HepG2 (cell line): ENCODE data around the gene NHLRC3.

Experiments used
- CBFB ChIP-seq: sonication (generic); formaldehyde crosslinking; IDR thresholded peaks from 2 replicates; pipeline ENCODE4 v1.4.0; 2020; ENCODE audit warnings: missing genetic modification reagents
- ETV6 ChIP-seq: sonication (generic); formaldehyde crosslinking; conservative IDR thresholded peaks from 2 replicates; pipeline ENCODE4 v1.4.0; 2020; ENCODE audit warnings: missing genetic modification reagents
- FOXP1 ChIP-seq, 2 experiments: fragments of 450-650 bp in 1 of 2; IDR thresholded peaks; 2 replicates each; pipeline ENCODE4 v1.6.1; 2017 to 2018; ENCODE audit warnings: antibody characterized with exemption in 1 of 2
- JUND ChIP-seq: sonication (generic); formaldehyde crosslinking; IDR thresholded peaks from 2 replicates; pipeline ENCODE4 v1.8.0; 2022; ENCODE audit warnings: mild to moderate bottlenecking, missing genetic modification reagents
- MEIS1 ChIP-seq: sonication (generic); formaldehyde crosslinking; IDR thresholded peaks from 2 replicates; pipeline ENCODE4 v1.9.0; 2021; ENCODE audit warnings: mild to moderate bottlenecking, missing genetic modification reagents, moderate library complexity, borderline replicate concordance
- SAP130 ChIP-seq: IDR thresholded peaks from 2 replicates; pipeline ENCODE4 v1.6.1; 2016; ENCODE audit warnings: low read depth
- SUZ12 ChIP-seq: fragments of 150-350 bp; IDR thresholded peaks from 2 replicates; pipeline ENCODE4 v1.6.1; 2014; ENCODE audit warnings: low read depth, low read length
- TF ChIP-seq, protein P1 (sequence below): sonication (generic); formaldehyde crosslinking; IDR thresholded peaks from 2 replicates; pipeline ENCODE4 v1.8.0; 2022; ENCODE audit warnings: missing genetic modification reagents, mild to moderate bottlenecking, borderline replicate concordance
- TF ChIP-seq, protein P2 (sequence below): sonication (generic); formaldehyde crosslinking; IDR thresholded peaks from 2 replicates; pipeline ENCODE4 v1.5.0; 2020; ENCODE audit warnings: mild to moderate bottlenecking, missing genetic modification reagents, moderate library complexity

DNA sequence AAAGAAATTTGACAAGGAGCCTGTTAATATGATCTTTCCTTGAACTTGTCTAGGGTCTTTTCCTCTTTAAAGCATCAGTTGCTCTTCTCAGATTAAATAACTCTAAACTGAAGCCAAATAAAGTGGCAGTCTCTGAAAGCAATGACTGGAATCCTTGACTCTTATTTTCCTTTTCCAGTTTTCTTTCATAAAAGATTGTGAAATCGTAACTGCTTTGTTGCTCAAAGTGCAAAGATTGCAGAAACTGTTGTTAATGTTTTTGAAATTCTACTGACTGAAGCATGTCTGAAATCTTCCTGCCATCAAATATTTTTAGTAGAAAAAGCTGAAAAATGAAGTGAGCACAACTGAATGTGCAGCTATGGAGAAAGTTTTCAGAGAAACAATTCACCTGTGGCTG lies 1.9 kb downstream of the NHLRC3 start:
- TF ChIP-seq JUND (CRISPR knock-in tag), result no peak
- TF ChIP-seq ETV6 (CRISPR knock-in tag), result no peak
- TF ChIP-seq, protein P1, sequence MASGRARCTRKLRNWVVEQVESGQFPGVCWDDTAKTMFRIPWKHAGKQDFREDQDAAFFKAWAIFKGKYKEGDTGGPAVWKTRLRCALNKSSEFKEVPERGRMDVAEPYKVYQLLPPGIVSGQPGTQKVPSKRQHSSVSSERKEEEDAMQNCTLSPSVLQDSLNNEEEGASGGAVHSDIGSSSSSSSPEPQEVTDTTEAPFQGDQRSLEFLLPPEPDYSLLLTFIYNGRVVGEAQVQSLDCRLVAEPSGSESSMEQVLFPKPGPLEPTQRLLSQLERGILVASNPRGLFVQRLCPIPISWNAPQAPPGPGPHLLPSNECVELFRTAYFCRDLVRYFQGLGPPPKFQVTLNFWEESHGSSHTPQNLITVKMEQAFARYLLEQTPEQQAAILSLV (CRISPR knock-in tag), result no peak
- TF ChIP-seq MEIS1 (CRISPR knock-in tag), result no peak
- TF ChIP-seq SAP130 (CRISPR knock-in tag), result no peak
- TF ChIP-seq, protein P2, sequence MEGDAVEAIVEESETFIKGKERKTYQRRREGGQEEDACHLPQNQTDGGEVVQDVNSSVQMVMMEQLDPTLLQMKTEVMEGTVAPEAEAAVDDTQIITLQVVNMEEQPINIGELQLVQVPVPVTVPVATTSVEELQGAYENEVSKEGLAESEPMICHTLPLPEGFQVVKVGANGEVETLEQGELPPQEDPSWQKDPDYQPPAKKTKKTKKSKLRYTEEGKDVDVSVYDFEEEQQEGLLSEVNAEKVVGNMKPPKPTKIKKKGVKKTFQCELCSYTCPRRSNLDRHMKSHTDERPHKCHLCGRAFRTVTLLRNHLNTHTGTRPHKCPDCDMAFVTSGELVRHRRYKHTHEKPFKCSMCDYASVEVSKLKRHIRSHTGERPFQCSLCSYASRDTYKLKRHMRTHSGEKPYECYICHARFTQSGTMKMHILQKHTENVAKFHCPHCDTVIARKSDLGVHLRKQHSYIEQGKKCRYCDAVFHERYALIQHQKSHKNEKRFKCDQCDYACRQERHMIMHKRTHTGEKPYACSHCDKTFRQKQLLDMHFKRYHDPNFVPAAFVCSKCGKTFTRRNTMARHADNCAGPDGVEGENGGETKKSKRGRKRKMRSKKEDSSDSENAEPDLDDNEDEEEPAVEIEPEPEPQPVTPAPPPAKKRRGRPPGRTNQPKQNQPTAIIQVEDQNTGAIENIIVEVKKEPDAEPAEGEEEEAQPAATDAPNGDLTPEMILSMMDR (CRISPR knock-in tag), result no peak
- no peak for TF ChIP-seq FOXP1 (IDR thresholded peaks at IDR 0.05)
- TF ChIP-seq FOXP1 (CRISPR knock-in tag; IDR thresholded peaks at IDR 0.05), result no peak
- TF ChIP-seq CBFB (CRISPR knock-in tag), result no peak
- no peak for TF ChIP-seq SUZ12
